HCT116 (cell line): Measurements from ENCODE around the gene PKN1. TPM values are rescaled to one million over a fixed set of nuclear protein-coding genes. Genes with fewer than 3 reads are reported as not detected.

Source experiments
- ATAC-seq: fragments of 200-7000 bp; cut with Tn5 transposase; 2 replicates; pipeline ENCODE4 v1.9.1; 2020; ENCODE audit warnings: mild to moderate bottlenecking, moderate library complexity
- BruUV-seq: library from RNA; stranded (reverse); fragments of 400-500 nt; replicated peaks from 2 replicates; lab custom pipeline; 2021; lab: Mats Ljungman, UMichigan
- CTCF ChIA-PET: fragments of 300-600 bp; sonication (Branson Sonifier 250); formaldehyde crosslinking; loops from one replicate; lab custom pipeline; 2021; ENCODE audit warnings: antibody characterized with exemption; lab: Charles Lee
- POLR2A ChIA-PET: fragments of 300-600, 350-600 bp; sonication (Branson Sonifier 250); formaldehyde crosslinking; loops from one replicate; lab custom pipeline; 2021; ENCODE audit warnings: antibody characterized with exemption; lab: Charles Lee
- RAD21 ChIA-PET, 2 experiments: fragments of 300-600 bp; sonication (Branson Sonifier 250); formaldehyde crosslinking; loops; one replicate each; lab custom pipeline; 2023; ENCODE audit warnings: low total read pairs in 2 of 2; ENCODE audit not compliant: uncharacterized antibody in 2 of 2, unreplicated experiment in 2 of 2, low non-redundant PET in 1 of 2; lab: Charles Lee
- DNase-seq: peaks from one replicate; pipeline ENCODE4 v3.0.0-alpha.2; 2010; ENCODE audit warnings: low read depth, low spot score
- H2AFZ ChIP-seq: fragments of 200-600 bp; shearing (Covaris generic), sonication (generic); 2 replicates; pipeline ENCODE4 v1.6.1; 2017; ENCODE audit warnings: low read depth, mixed run types, mixed read lengths, antibody characterized with exemption, low read length; ENCODE audit not compliant: poor library complexity, severe bottlenecking
- H3K27ac ChIP-seq: 2 replicates; pipeline ENCODE4 v1.5.1; 2012; ENCODE audit warnings: low read depth, low read length
- H3K27me3 ChIP-seq: fragments of 200-600 bp; sonication (generic); 2 replicates; pipeline ENCODE4 v1.6.1; 2016; ENCODE audit warnings: mixed run types, low read length, mixed read lengths; ENCODE audit not compliant: insufficient read depth
- H3K36me3 ChIP-seq, 2 experiments: fragments of 200-500 bp in 1 of 2; fragments of 200-600 bp in 1 of 2; sonication (Bioruptor generic) in 1 of 2; sonication (generic) in 1 of 2; 2 replicates each; pipeline versions ENCODE4 v1.5.1 to v1.6.1; 2014 to 2016; ENCODE audit warnings: low read length in 2 of 2, inconsistent platforms in 1 of 2, mixed read lengths in 1 of 2, mixed run types in 1 of 2; ENCODE audit not compliant: insufficient read depth in 2 of 2, control insufficient read depth in 1 of 2
- H3K4me1 ChIP-seq, 2 experiments: fragments of 200-600 bp in 1 of 2; sonication (generic) in 1 of 2; 2 replicates each; pipeline versions ENCODE4 v1.5.1 to v1.6.1; 2012 to 2017; ENCODE audit warnings: low read length in 2 of 2, inconsistent platforms in 1 of 2, mild to moderate bottlenecking in 1 of 2, mixed read lengths in 1 of 2, mixed run types in 1 of 2, moderate library complexity in 1 of 2; ENCODE audit not compliant: insufficient read depth in 2 of 2, control insufficient read depth in 1 of 2
- H3K4me2 ChIP-seq: fragments of 200-600 bp; sonication (generic); 2 replicates; pipeline ENCODE4 v1.6.1; 2017; ENCODE audit warnings: mixed run types, low read length, mixed read lengths
- H3K4me3 ChIP-seq, 2 experiments: fragments of 200-600 bp in 1 of 2; sonication (generic) in 1 of 2; replicated peaks in 1 of 2; 2 replicates each; pipeline ENCODE4 v1.5.1; 2011 to 2016; ENCODE audit warnings: low read length in 2 of 2, control low read depth in 1 of 2, low read depth in 1 of 2, mild to moderate bottlenecking in 1 of 2, mixed read lengths in 1 of 2, mixed run types in 1 of 2
- H3K79me2 ChIP-seq: fragments of 200-600 bp; sonication (generic); 2 replicates; pipeline ENCODE4 v1.6.1; 2017; ENCODE audit warnings: mild to moderate bottlenecking, mixed run types, low read length, moderate library complexity, mixed read lengths; ENCODE audit not compliant: insufficient read depth
- H3K9ac ChIP-seq: fragments of 200-600 bp; sonication (generic); 2 replicates; pipeline ENCODE4 v1.6.1; 2016; ENCODE audit warnings: low read length, mixed read lengths
- H3K9me2 ChIP-seq: fragments of 200-600 bp; sonication (generic), shearing (Covaris generic); 2 replicates; pipeline ENCODE4 v1.6.1; 2017; ENCODE audit warnings: mixed run types, mild to moderate bottlenecking, moderate library complexity; ENCODE audit not compliant: insufficient read depth
- H3K9me3 ChIP-seq, 2 experiments: fragments of 200-500 bp in 1 of 2; fragments of 200-600 bp in 1 of 2; sonication (Bioruptor generic) in 1 of 2; sonication (generic) in 1 of 2; 2 replicates each; pipeline ENCODE4 v1.6.1; 2014 to 2017; ENCODE audit warnings: low read length in 2 of 2, mixed read lengths in 2 of 2, inconsistent platforms in 1 of 2, low read depth in 1 of 2, mild to moderate bottlenecking in 1 of 2, mixed run types in 1 of 2, moderate library complexity in 1 of 2; ENCODE audit not compliant: control insufficient read depth in 1 of 2, insufficient read depth in 1 of 2
- H4K20me1 ChIP-seq: fragments of 200-600 bp; sonication (generic), shearing (Covaris generic); 2 replicates; pipeline ENCODE4 v1.6.1; 2017; ENCODE audit warnings: mixed run types, mild to moderate bottlenecking, moderate library complexity; ENCODE audit not compliant: insufficient read depth
- ATF3 ChIP-seq: IDR thresholded peaks from 2 replicates; pipeline ENCODE4 v1.6.1; 2012
- CBX3 ChIP-seq: IDR thresholded peaks from 2 replicates; pipeline ENCODE4 v1.6.1; 2012; ENCODE audit warnings: low read depth
- EGR1 ChIP-seq: IDR thresholded peaks from 2 replicates; pipeline ENCODE4 v1.6.1; 2012; ENCODE audit warnings: low read depth
- EZH2phosphoT487 ChIP-seq: fragments of 200-600 bp; IDR thresholded peaks from 2 replicates; pipeline ENCODE4 v1.6.1; 2018; ENCODE audit warnings: antibody characterized with exemption, borderline replicate concordance
- FOSL1 ChIP-seq: IDR thresholded peaks from 2 replicates; pipeline ENCODE4 v1.6.1; 2012; ENCODE audit warnings: low read depth
- JUND ChIP-seq: IDR thresholded peaks from 2 replicates; pipeline ENCODE4 v1.6.1; 2012
- POLR2AphosphoS5 ChIP-seq: IDR thresholded peaks from 2 replicates; pipeline ENCODE4 v1.6.1; 2011; ENCODE audit warnings: mild to moderate bottlenecking, low read depth, low read length, moderate library complexity
- RAD21 ChIP-seq: IDR thresholded peaks from 2 replicates; pipeline ENCODE4 v1.6.1; 2012; ENCODE audit warnings: low read depth, mild to moderate bottlenecking
- SP1 ChIP-seq: IDR thresholded peaks from 2 replicates; pipeline ENCODE4 v1.6.1; 2012; ENCODE audit warnings: low read depth
- SRF ChIP-seq: IDR thresholded peaks from 2 replicates; pipeline ENCODE4 v1.6.1; 2012; ENCODE audit warnings: low read depth
- ZFX ChIP-seq: fragments of 450-650 bp; IDR thresholded peaks from 2 replicates; pipeline ENCODE4 v1.6.1; 2017
- intact Hi-C: fragments of 100-400 bp; cut with micrococcal nuclease; formaldehyde crosslinking; loops from 2 replicates; pipeline ENCODE4 v1.10.0; 2022
- total RNA-seq: library from RNA; stranded (reverse); gene quantifications from one replicate; pipeline ENCODE4 v1.2.1, GENCODE V29; 2021; ENCODE audit not compliant: unreplicated experiment
- TF ChIP-seq, protein P1 (sequence below): IDR thresholded peaks from 2 replicates; pipeline ENCODE4 v1.6.1; 2012; ENCODE audit warnings: low read depth
- TF ChIP-seq, protein P2 (sequence below), 3 experiments: fragments of 200-600 bp in 1 of 3; sonication (generic) in 1 of 3; IDR thresholded peaks in 2 of 3; conservative IDR thresholded peaks in 1 of 3; 2 replicates each; pipeline ENCODE4 v1.5.1; 2012 to 2017; ENCODE audit warnings: low read depth in 2 of 3, low read length in 2 of 3, antibody characterized with exemption in 1 of 3, borderline replicate concordance in 1 of 3, control low read depth in 1 of 3, mild to moderate bottlenecking in 1 of 3, mixed read lengths in 1 of 3, mixed run types in 1 of 3, moderate library complexity in 1 of 3; ENCODE audit not compliant: insufficient read depth in 1 of 3
- TF ChIP-seq, protein P3 (sequence below): IDR thresholded peaks from 2 replicates; pipeline ENCODE4 v1.6.1; 2011; ENCODE audit warnings: mild to moderate bottlenecking, low read length, moderate library complexity; ENCODE audit not compliant: insufficient replicate concordance; ENCODE audit errors: extremely low read depth

Gene PKN1
- total RNA-seq, 1 experiment from 2014 or later: 248 TPM

- TF ChIP-seq, protein P1, sequence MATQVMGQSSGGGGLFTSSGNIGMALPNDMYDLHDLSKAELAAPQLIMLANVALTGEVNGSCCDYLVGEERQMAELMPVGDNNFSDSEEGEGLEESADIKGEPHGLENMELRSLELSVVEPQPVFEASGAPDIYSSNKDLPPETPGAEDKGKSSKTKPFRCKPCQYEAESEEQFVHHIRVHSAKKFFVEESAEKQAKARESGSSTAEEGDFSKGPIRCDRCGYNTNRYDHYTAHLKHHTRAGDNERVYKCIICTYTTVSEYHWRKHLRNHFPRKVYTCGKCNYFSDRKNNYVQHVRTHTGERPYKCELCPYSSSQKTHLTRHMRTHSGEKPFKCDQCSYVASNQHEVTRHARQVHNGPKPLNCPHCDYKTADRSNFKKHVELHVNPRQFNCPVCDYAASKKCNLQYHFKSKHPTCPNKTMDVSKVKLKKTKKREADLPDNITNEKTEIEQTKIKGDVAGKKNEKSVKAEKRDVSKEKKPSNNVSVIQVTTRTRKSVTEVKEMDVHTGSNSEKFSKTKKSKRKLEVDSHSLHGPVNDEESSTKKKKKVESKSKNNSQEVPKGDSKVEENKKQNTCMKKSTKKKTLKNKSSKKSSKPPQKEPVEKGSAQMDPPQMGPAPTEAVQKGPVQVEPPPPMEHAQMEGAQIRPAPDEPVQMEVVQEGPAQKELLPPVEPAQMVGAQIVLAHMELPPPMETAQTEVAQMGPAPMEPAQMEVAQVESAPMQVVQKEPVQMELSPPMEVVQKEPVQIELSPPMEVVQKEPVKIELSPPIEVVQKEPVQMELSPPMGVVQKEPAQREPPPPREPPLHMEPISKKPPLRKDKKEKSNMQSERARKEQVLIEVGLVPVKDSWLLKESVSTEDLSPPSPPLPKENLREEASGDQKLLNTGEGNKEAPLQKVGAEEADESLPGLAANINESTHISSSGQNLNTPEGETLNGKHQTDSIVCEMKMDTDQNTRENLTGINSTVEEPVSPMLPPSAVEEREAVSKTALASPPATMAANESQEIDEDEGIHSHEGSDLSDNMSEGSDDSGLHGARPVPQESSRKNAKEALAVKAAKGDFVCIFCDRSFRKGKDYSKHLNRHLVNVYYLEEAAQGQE: no peak
These were observed 72.6 kb downstream of the PKN1 start (continued) for GRCh38 chr19:14505488-14506239.

- no peaks in the 10 kb centered on the region for H3K9me3 ChIP-seq
- peak overlapping the region in 1 of 2 experiments; percentile 51; a peak in 2 of 4 replicates for H3K4me3 ChIP-seq
- intact Hi-C loops: no loop called here
- H3K4me1 ChIP-seq: peaks cover 81 to 87% of the 10 kb centered on the region in 2 experiments
- H4K20me1 ChIP-seq: no peaks in the 10 kb centered on the region
- peak overlapping the region; percentile 76 for H3K4me2 ChIP-seq
- TF ChIP-seq SP1 (peak; percentile 67), FOSL1 (peak; percentile 38; the same call in 1 of the 2 replicates), ATF3 (no peak), POLR2AphosphoS5 (peak; percentile 30; the same call in 1 of the 2 replicates), EGR1 (no peak), CBX3 (no peak), EZH2phosphoT487 (no peak), JUND (no peak), SRF (no peak), RAD21 (no peak), ZFX (no peak)
- TF ChIP-seq, protein P2, sequence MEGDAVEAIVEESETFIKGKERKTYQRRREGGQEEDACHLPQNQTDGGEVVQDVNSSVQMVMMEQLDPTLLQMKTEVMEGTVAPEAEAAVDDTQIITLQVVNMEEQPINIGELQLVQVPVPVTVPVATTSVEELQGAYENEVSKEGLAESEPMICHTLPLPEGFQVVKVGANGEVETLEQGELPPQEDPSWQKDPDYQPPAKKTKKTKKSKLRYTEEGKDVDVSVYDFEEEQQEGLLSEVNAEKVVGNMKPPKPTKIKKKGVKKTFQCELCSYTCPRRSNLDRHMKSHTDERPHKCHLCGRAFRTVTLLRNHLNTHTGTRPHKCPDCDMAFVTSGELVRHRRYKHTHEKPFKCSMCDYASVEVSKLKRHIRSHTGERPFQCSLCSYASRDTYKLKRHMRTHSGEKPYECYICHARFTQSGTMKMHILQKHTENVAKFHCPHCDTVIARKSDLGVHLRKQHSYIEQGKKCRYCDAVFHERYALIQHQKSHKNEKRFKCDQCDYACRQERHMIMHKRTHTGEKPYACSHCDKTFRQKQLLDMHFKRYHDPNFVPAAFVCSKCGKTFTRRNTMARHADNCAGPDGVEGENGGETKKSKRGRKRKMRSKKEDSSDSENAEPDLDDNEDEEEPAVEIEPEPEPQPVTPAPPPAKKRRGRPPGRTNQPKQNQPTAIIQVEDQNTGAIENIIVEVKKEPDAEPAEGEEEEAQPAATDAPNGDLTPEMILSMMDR (IDR thresholded peaks at IDR 0.05 in 2 of 3, conservative IDR thresholded peaks at IDR 0.05 in 1 of 3; ENCODE audit: borderline replicate concordance in 1 of 3, insufficient read depth in 1 of 3, low read depth in 2 of 3, low read length in 2 of 3): no peak
- TF ChIP-seq, protein P3, sequence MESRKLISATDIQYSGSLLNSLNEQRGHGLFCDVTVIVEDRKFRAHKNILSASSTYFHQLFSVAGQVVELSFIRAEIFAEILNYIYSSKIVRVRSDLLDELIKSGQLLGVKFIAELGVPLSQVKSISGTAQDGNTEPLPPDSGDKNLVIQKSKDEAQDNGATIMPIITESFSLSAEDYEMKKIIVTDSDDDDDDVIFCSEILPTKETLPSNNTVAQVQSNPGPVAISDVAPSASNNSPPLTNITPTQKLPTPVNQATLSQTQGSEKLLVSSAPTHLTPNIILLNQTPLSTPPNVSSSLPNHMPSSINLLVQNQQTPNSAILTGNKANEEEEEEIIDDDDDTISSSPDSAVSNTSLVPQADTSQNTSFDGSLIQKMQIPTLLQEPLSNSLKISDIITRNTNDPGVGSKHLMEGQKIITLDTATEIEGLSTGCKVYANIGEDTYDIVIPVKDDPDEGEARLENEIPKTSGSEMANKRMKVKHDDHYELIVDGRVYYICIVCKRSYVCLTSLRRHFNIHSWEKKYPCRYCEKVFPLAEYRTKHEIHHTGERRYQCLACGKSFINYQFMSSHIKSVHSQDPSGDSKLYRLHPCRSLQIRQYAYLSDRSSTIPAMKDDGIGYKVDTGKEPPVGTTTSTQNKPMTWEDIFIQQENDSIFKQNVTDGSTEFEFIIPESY: no peak
- peak overlapping the region; percentile 100 for H3K27ac ChIP-seq
- BruUV-seq: no TSS peak
- H3K79me2 ChIP-seq: no peaks in the 10 kb centered on the region
- H2AFZ ChIP-seq: no peak overlapping the region
- H3K9ac ChIP-seq: peak overlapping the region; percentile 71
- ChIA-PET RAD21 (no interaction called here), POLR2A (interaction anchor here (3.3 to 8.7 kb wide), 2 partner anchors 11 kb away, joined by 15 to 112 read pairs; partner anchors contain the start of genes DNAJB1 and GIPC1), CTCF (interaction anchor here (1.3 kb wide), 1 partner anchor 16 kb away, joined by 3 read pairs; no protein-coding TSS in a partner anchor)
- no peaks in the 10 kb centered on the region for H3K27me3 ChIP-seq
- DNase-seq (no peak), ATAC-seq (peak; percentile 19; the same call in 1 of the 2 replicates)
- H3K9me2 ChIP-seq: no peaks in the 10 kb centered on the region
- no peaks in the 10 kb centered on the region for H3K36me3 ChIP-seq
These were observed 74.8 kb downstream of the PKN1 start for GRCh38 chr19:14507704-14508542.
